Measurements from ENCODE around the gene POLR3B.

DNA sequence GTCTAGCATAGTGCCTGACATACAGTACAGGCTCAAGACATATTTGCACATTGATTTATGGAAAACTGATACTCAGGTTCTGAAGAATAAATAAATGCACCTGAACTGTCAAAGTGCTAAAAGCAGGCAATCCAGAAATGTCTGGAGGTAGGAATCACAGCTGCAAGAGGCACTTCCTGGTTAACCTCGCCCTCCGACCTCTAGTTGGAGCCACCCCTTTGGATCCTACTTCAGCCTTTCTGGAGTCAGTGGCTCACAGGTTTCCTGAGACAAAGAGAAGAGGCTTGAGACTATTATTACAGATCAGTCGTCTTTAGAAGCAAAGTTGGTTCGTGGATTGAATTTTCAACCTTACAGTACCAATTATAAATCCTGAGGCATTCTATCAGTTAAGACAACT lies 42.0 kb upstream of the POLR3B start:
- TF ChIP-seq POLR2A (IDR thresholded peaks at IDR 0.05) = no peak
- TF ChIP-seq, protein P1, sequence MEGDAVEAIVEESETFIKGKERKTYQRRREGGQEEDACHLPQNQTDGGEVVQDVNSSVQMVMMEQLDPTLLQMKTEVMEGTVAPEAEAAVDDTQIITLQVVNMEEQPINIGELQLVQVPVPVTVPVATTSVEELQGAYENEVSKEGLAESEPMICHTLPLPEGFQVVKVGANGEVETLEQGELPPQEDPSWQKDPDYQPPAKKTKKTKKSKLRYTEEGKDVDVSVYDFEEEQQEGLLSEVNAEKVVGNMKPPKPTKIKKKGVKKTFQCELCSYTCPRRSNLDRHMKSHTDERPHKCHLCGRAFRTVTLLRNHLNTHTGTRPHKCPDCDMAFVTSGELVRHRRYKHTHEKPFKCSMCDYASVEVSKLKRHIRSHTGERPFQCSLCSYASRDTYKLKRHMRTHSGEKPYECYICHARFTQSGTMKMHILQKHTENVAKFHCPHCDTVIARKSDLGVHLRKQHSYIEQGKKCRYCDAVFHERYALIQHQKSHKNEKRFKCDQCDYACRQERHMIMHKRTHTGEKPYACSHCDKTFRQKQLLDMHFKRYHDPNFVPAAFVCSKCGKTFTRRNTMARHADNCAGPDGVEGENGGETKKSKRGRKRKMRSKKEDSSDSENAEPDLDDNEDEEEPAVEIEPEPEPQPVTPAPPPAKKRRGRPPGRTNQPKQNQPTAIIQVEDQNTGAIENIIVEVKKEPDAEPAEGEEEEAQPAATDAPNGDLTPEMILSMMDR (IDR thresholded peaks at IDR 0.05) = no peak

Measured in esophagus squamous epithelium (tissue), 4 donors.